Astrocyte (in vitro differentiated cells and primary cell): ENCODE results near the gene FSTL4. TPM values are rescaled to one million over a fixed set of nuclear protein-coding genes. Genes with fewer than 3 reads are reported as not detected.

ENCODE experiments used
- DNase-seq: peaks from one replicate; pipeline ENCODE4 v3.0.0-alpha.2; 2010; ENCODE audit warnings: low read depth
- FAIRE-seq: peaks from 2 replicates; lab custom pipeline; 2011; peaks lifted over from hg19 to GRCh38; lab: Jason Lieb, UNC
- H2AFZ ChIP-seq: 2 replicates; pipeline ENCODE4 v1.6.0; 2012; ENCODE audit warnings: low read depth, low read length, inconsistent platforms
- H3K27ac ChIP-seq: 2 replicates; pipeline ENCODE4 v1.5.1; 2011; ENCODE audit warnings: low read depth, low read length, inconsistent platforms
- H3K27me3 ChIP-seq: 2 replicates; pipeline ENCODE4 v1.6.0; 2011; ENCODE audit warnings: low read length, inconsistent platforms; ENCODE audit not compliant: insufficient read depth
- H3K36me3 ChIP-seq: 2 replicates; pipeline ENCODE4 v1.5.1; 2011; ENCODE audit warnings: low read length, inconsistent platforms; ENCODE audit not compliant: insufficient read depth
- H3K4me1 ChIP-seq: 2 replicates; pipeline ENCODE4 v1.5.1; 2011; ENCODE audit warnings: low read length, inconsistent platforms; ENCODE audit not compliant: insufficient read depth
- H3K4me2 ChIP-seq: 2 replicates; pipeline ENCODE4 v1.6.0; 2012; ENCODE audit warnings: low read length, inconsistent platforms
- H3K4me3 ChIP-seq: 2 replicates; pipeline ENCODE4 v1.5.1; 2011; ENCODE audit warnings: low read depth, mild to moderate bottlenecking, low read length, inconsistent platforms; ENCODE audit not compliant: insufficient read depth
- H3K79me2 ChIP-seq: 2 replicates; pipeline ENCODE4 v1.6.0; 2012; ENCODE audit warnings: mild to moderate bottlenecking, low read length, inconsistent platforms; ENCODE audit not compliant: insufficient read depth
- H3K9ac ChIP-seq: 2 replicates; pipeline ENCODE4 v1.6.0; 2012; ENCODE audit warnings: mild to moderate bottlenecking, low read length, inconsistent platforms
- H3K9me3 ChIP-seq: 2 replicates; pipeline ENCODE4 v1.5.1; 2012; ENCODE audit warnings: low read depth, mild to moderate bottlenecking, low read length, inconsistent platforms; ENCODE audit not compliant: insufficient read depth
- H4K20me1 ChIP-seq: 2 replicates; pipeline ENCODE4 v1.6.0; 2012; ENCODE audit warnings: low read length, inconsistent platforms; ENCODE audit not compliant: insufficient read depth
- H3K27ac Mint-ChIP-seq: one replicate; pipeline ENCODE4 v1.8.0; 2021; ENCODE audit warnings: mild to moderate bottlenecking, mixed read lengths; ENCODE audit not compliant: unreplicated experiment
- H3K27me3 Mint-ChIP-seq: one replicate; pipeline ENCODE4 v1.8.0; 2021; ENCODE audit warnings: low read depth, mixed read lengths; ENCODE audit not compliant: unreplicated experiment
- H3K36me3 Mint-ChIP-seq: one replicate; pipeline ENCODE4 v1.8.0; 2021; ENCODE audit warnings: low read depth, mixed read lengths; ENCODE audit not compliant: unreplicated experiment
- H3K4me1 Mint-ChIP-seq: one replicate; pipeline ENCODE4 v1.8.0; 2021; ENCODE audit warnings: low read depth, mixed read lengths; ENCODE audit not compliant: unreplicated experiment
- H3K4me3 Mint-ChIP-seq: one replicate; pipeline ENCODE4 v1.8.0; 2021; ENCODE audit warnings: mild to moderate bottlenecking, moderate library complexity, mixed read lengths; ENCODE audit not compliant: unreplicated experiment
- H3K9me3 Mint-ChIP-seq: one replicate; pipeline ENCODE4 v1.8.0; 2021; ENCODE audit warnings: mild to moderate bottlenecking, mixed read lengths; ENCODE audit not compliant: unreplicated experiment
- EZH2 ChIP-seq: IDR thresholded peaks from 2 replicates; pipeline ENCODE4 v1.6.1; 2012; ENCODE audit warnings: mild to moderate bottlenecking, low read length, inconsistent platforms; ENCODE audit not compliant: insufficient read depth
- total RNA-seq: library from RNA; stranded (reverse); gene quantifications from 2 replicates; pipeline ENCODE4 v1.2.1, GENCODE V29; 2021
- TF ChIP-seq, protein P1 (sequence below): IDR thresholded peaks from 2 replicates; pipeline ENCODE4 v1.5.1; 2011; ENCODE audit warnings: low read depth, mild to moderate bottlenecking, inconsistent platforms, low read length, moderate library complexity; ENCODE audit not compliant: insufficient read depth

FSTL4 gene
- total RNA-seq, 1 donor from 2014 or later: not detected

DNA sequence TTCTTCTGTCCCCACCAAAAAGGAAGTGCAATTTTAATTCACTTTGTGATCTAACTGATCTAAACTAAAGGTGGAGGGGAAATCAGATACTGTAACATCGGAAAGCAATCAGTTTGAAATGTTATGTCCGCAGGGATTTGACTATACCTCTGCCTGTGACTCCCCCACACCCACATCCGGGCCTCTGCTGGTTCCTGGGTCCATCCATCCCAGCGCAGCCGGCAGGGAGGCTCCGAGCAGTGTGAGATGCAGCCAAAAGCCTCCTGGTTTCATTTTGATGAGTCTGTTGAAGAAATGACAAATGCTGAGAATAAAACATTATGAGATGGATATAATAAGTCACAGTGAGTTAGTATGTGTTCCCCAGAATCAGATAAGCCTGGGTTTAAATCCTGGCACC is 8.6 kb downstream of the FSTL4 start:
- H2AFZ ChIP-seq: no peak overlapping the region
- Mint-ChIP-seq H3K27ac (no peak overlapping the region), H3K27me3 (peaks cover 56% of the 10 kb centered on the region), H3K4me1 (no peaks in the 10 kb centered on the region), H3K36me3 (no peaks in the 10 kb centered on the region), H3K4me3 (no peak overlapping the region), H3K9me3 (no peaks in the 10 kb centered on the region)
- no peaks in the 10 kb centered on the region for H3K9me3 ChIP-seq
- no peaks in the 10 kb centered on the region for H4K20me1 ChIP-seq
- DNase-seq: no peak
- no peak overlapping the region for H3K4me3 ChIP-seq
- no peaks in the 10 kb centered on the region for H3K79me2 ChIP-seq
- H3K36me3 ChIP-seq: no peaks in the 10 kb centered on the region
- H3K4me2 ChIP-seq: no peak overlapping the region
- no peak for FAIRE-seq
- no peak overlapping the region for H3K9ac ChIP-seq
- H3K27ac ChIP-seq: no peak overlapping the region
- no peaks in the 10 kb centered on the region for H3K4me1 ChIP-seq
- TF ChIP-seq, protein P1, sequence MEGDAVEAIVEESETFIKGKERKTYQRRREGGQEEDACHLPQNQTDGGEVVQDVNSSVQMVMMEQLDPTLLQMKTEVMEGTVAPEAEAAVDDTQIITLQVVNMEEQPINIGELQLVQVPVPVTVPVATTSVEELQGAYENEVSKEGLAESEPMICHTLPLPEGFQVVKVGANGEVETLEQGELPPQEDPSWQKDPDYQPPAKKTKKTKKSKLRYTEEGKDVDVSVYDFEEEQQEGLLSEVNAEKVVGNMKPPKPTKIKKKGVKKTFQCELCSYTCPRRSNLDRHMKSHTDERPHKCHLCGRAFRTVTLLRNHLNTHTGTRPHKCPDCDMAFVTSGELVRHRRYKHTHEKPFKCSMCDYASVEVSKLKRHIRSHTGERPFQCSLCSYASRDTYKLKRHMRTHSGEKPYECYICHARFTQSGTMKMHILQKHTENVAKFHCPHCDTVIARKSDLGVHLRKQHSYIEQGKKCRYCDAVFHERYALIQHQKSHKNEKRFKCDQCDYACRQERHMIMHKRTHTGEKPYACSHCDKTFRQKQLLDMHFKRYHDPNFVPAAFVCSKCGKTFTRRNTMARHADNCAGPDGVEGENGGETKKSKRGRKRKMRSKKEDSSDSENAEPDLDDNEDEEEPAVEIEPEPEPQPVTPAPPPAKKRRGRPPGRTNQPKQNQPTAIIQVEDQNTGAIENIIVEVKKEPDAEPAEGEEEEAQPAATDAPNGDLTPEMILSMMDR: no peak
- no peak for TF ChIP-seq EZH2
- H3K27me3 ChIP-seq: peaks cover under 1% of the 10 kb centered on the region

DNA sequence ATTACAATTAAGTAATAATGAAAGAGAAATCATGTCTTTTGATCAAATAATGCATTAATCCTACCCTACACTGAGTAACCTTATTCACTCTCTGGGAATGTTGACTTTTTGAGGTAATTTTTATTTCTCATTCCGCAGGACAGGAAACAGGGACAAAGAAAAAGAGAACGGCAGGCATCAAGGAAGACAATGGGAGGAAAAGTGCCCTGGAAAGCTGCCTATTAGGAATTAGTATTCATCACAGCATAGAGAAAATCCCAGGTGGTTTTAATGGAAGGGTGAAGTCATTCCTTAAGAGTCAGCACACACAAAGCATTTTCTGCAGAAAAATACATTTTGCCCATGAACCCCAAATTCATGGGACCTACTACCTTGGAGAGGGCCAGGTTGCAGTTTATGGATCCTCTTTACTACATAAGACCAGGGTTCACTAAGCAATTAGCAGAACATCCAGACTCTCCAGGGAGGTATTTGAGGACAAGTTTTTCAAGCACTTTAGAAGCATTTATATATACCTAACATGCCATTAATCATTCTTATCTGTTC is 9.4 kb downstream of the FSTL4 start:
- peaks cover 53% of the 10 kb centered on the region for H3K27me3 Mint-ChIP-seq
- no peak overlapping the region for H3K27ac Mint-ChIP-seq
- no peaks in the 10 kb centered on the region for H4K20me1 ChIP-seq
- no peak overlapping the region for H3K4me3 Mint-ChIP-seq
- H3K4me1 Mint-ChIP-seq: no peaks in the 10 kb centered on the region
- no peaks in the 10 kb centered on the region for H3K79me2 ChIP-seq
- no peaks in the 10 kb centered on the region for H3K36me3 ChIP-seq
- no peak overlapping the region for H3K4me3 ChIP-seq
- no peaks in the 10 kb centered on the region for H3K4me1 ChIP-seq
- no peak overlapping the region for H3K9ac ChIP-seq
- TF ChIP-seq, protein P1: no peak
- no peak for TF ChIP-seq EZH2
- no peak overlapping the region for H3K27ac ChIP-seq
- no peaks in the 10 kb centered on the region for H3K36me3 Mint-ChIP-seq
- H3K27me3 ChIP-seq: no peaks in the 10 kb centered on the region
- no peak overlapping the region for H2AFZ ChIP-seq
- FAIRE-seq (no peak), DNase-seq (no peak)
- H3K9me3 ChIP-seq: no peaks in the 10 kb centered on the region
- no peaks in the 10 kb centered on the region for H3K9me3 Mint-ChIP-seq
- H3K4me2 ChIP-seq: no peak overlapping the region

DNA sequence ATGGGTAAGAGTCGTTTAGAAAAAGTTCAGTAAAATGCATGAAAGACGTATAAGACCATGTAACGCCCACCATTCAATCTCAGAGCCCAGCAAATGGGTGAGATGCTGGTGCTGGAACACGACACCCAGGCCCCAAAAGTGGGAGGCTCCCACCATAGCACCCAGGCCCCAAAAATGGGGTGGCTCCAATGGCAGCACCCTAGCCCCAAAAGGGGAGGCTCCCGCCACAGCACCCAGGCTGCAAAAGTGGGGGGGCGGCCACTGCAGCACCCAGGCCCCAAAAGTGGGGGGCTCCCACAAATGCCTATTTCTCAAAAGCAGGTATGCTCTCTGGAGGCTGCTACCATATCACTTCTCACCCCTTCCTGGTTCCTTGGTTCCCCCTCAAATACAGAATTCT is 12.7 kb downstream of the FSTL4 start:
- TF ChIP-seq, protein P1: no peak
- no peak for TF ChIP-seq EZH2
- Mint-ChIP-seq H3K9me3 (no peaks in the 10 kb centered on the region), H3K27ac (no peak overlapping the region), H3K4me3 (no peak overlapping the region), H3K27me3 (peaks cover 63% of the 10 kb centered on the region), H3K36me3 (no peaks in the 10 kb centered on the region), H3K4me1 (no peaks in the 10 kb centered on the region)
- Histone ChIP-seq H3K4me2 (no peak overlapping the region), H3K36me3 (no peaks in the 10 kb centered on the region), H3K27me3 (no peaks in the 10 kb centered on the region), H3K79me2 (no peaks in the 10 kb centered on the region), H4K20me1 (no peaks in the 10 kb centered on the region), H3K4me1 (no peaks in the 10 kb centered on the region), H2AFZ (no peak overlapping the region), H3K9ac (no peak overlapping the region), H3K27ac (no peak overlapping the region), H3K4me3 (no peak overlapping the region), H3K9me3 (no peaks in the 10 kb centered on the region)
- DNase-seq (no peak), FAIRE-seq (no peak)
